Amniotic epithelial cell (primary cell): ENCODE measurements around the gene GSTCD.

Experiments used
- DNase-seq: peaks from one replicate; pipeline ENCODE4 v3.0.0-alpha.2; 2010; ENCODE audit warnings: low read depth

Gene GSTCD

GRCh38 chr4:105878668-105879067 is 170.1 kb downstream of the GSTCD start:
- no peak for DNase-seq

- no peak for DNase-seq
Observed at GRCh38 chr4:105887508-105887907, 178.9 kb downstream of the GSTCD start.

- DNase-seq: no peak
Observed at GRCh38 chr4:105894660-105895582, 186.3 kb downstream of the GSTCD start, which contains the start of gene NPNT. Gene NPNT, plus strand, starts transcription at chr4:105895471. Its CDS starts 182 bp downstream, at chr4:105895653.

- no peak for DNase-seq
Observed at GRCh38 chr4:105895583-105896460, 187.2 kb downstream of the GSTCD start.

GRCh38 chr4:105896461-105896942 is 187.9 kb downstream of the GSTCD start:
- no peak for DNase-seq
